ENCODE measurements around the gene DNASE1L1. TPM values are rescaled to one million over a fixed set of nuclear protein-coding genes. Genes with fewer than 3 reads are reported as not detected.
A peak's percentile ranks its signal among the peaks of the same experiment; 100 is the strongest.

The DNASE1L1 gene
- total and polyA plus RNA-seq, 2 of the 13 experiments (the other 11 are each of a cell fraction or from before 2014, with no cell fraction given), result 4.7 to 12.3 TPM

- TF ChIP-seq SOX13 (IDR thresholded peaks at IDR 0.05) (no peak), SOX13 (CRISPR knock-in tag; conservative IDR thresholded peaks at IDR 0.05 in 1 of 2, IDR thresholded peaks at IDR 0.05 in 1 of 2) (no peak; a peak in 1 of 4 replicates), FOXP4 (CRISPR knock-in tag; IDR thresholded peaks at IDR 0.05) (no peak), GPBP1L1 (CRISPR knock-in tag; IDR thresholded peaks at IDR 0.05) (no peak), ZNF432 (CRISPR knock-in tag; IDR thresholded peaks at IDR 0.05; ENCODE audit: borderline replicate concordance) (no peak), ZBTB7A (CRISPR knock-in tag; IDR thresholded peaks at IDR 0.05) (0 out of 2 replicates have a peak, but pooled peaks have one; percentile 37), TOE1 (CRISPR knock-in tag; IDR thresholded peaks at IDR 0.05) (0 out of 2 replicates have a peak, but pooled peaks have one; percentile 43), TCF7 (IDR thresholded peaks at IDR 0.05; ENCODE audit: low read depth) (no peak), GATAD1 (CRISPR knock-in tag; IDR thresholded peaks at IDR 0.05) (peak; percentile 73), ZNF335 (CRISPR knock-in tag; IDR thresholded peaks at IDR 0.05) (no peak), KLF9 (CRISPR knock-in tag; IDR thresholded peaks at IDR 0.05; ENCODE audit: low read depth) (peak; percentile 60; the same call in 1 of the 2 replicates), TCF7L2 (IDR thresholded peaks at IDR 0.05; ENCODE audit: low read depth, low read length) (no peak), ZNF589 (CRISPR knock-in tag; conservative IDR thresholded peaks at IDR 0.05) (no peak), FOXK2 (IDR thresholded peaks at IDR 0.05) (no peak), HOXD1 (CRISPR knock-in tag; IDR thresholded peaks at IDR 0.05) (no peak; the same call in 1 of the 2 replicates), ZNF446 (CRISPR knock-in tag; IDR thresholded peaks at IDR 0.05) (no peak), HNF1A (IDR thresholded peaks at IDR 0.05; ENCODE audit: low read depth) (no peak), HNF1A (CRISPR knock-in tag; IDR thresholded peaks at IDR 0.05; ENCODE audit: borderline replicate concordance) (no peak; the same call in 1 of the 2 replicates), NFE2L2 (IDR thresholded peaks at IDR 0.05; ENCODE audit: low read length) (no peak), ZBTB4 (CRISPR knock-in tag; IDR thresholded peaks at IDR 0.05; ENCODE audit: borderline replicate concordance) (no peak)
Observed at GRCh38 chrX:154397888-154398667, 11.0 kb downstream of the DNASE1L1 start, which contains the start of gene RPL10 (continued).

All from HepG2 (cell line).